ENCODE measurements around the gene ARHGAP24. TPM values are rescaled to one million over a fixed set of nuclear protein-coding genes. Genes with fewer than 3 reads are reported as not detected.

ARHGAP24 gene
- total RNA-seq, 2 experiments from 2014 or later: 0.22 to 0.70 TPM

GRCh38 chr4:85637778-85638177, 162.8 kb downstream of the ARHGAP24 start:
- no peaks in the 10 kb centered on the region for H3K36me3 Mint-ChIP-seq (ENCODE audit: low read depth)
- no peak overlapping the region for H3K27ac Mint-ChIP-seq
- no peak overlapping the region for H3K4me3 Mint-ChIP-seq
- POLR2A ChIA-PET: no interaction called here
- peaks cover 2% of the 10 kb centered on the region for H3K27me3 Mint-ChIP-seq
- no peak for ATAC-seq
- H3K4me1 Mint-ChIP-seq (ENCODE audit: low read depth): no peaks in the 10 kb centered on the region
- DNase-seq: no peak
- intact Hi-C loops (cut with micrococcal nuclease): no loop called here
- CTCF ChIA-PET: no interaction called here
- H3K9me3 Mint-ChIP-seq: no peaks in the 10 kb centered on the region
- TF ChIP-seq CTCF (IDR thresholded peaks at IDR 0.05): no peak

- H3K4me1 Mint-ChIP-seq (ENCODE audit: low read depth): no peaks in the 10 kb centered on the region
Observed at GRCh38 chr4:85639946-85640345, 165.0 kb downstream of the ARHGAP24 start.

GRCh38 chr4:85642356-85643100, 167.6 kb downstream of the ARHGAP24 start:
- CTCF ChIA-PET: no interaction called here
- POLR2A ChIA-PET: no interaction called here
- ATAC-seq: no peak
- H3K4me3 Mint-ChIP-seq: no peak overlapping the region
- H3K9me3 Mint-ChIP-seq: no peaks in the 10 kb centered on the region
- no peaks in the 10 kb centered on the region for H3K27me3 Mint-ChIP-seq
- intact Hi-C loops (cut with micrococcal nuclease): no loop called here
- H3K4me1 Mint-ChIP-seq (ENCODE audit: low read depth): no peaks in the 10 kb centered on the region
- no peak for TF ChIP-seq CTCF (IDR thresholded peaks at IDR 0.05)
- H3K36me3 Mint-ChIP-seq (ENCODE audit: low read depth): no peaks in the 10 kb centered on the region
- no peak for DNase-seq
- H3K27ac Mint-ChIP-seq: no peak overlapping the region

More at GRCh38 chr4:85639946-85640345, 165.0 kb downstream of the ARHGAP24 start:
- ChIA-PET POLR2A (no interaction called here), CTCF (no interaction called here)
- H3K36me3 Mint-ChIP-seq (ENCODE audit: low read depth): no peaks in the 10 kb centered on the region
- no peaks in the 10 kb centered on the region for H3K27me3 Mint-ChIP-seq
- ATAC-seq (no peak), DNase-seq (no peak)
- intact Hi-C loops (cut with micrococcal nuclease): no loop called here
- no peak overlapping the region for H3K4me3 Mint-ChIP-seq
- no peaks in the 10 kb centered on the region for H3K9me3 Mint-ChIP-seq
- H3K27ac Mint-ChIP-seq: no peak overlapping the region
- no peak for TF ChIP-seq CTCF (IDR thresholded peaks at IDR 0.05)

GRCh38 chr4:85644061-85644460, 169.1 kb downstream of the ARHGAP24 start:
- no peak for TF ChIP-seq CTCF (IDR thresholded peaks at IDR 0.05)
- CTCF ChIA-PET: no interaction called here
- intact Hi-C loops (cut with micrococcal nuclease): no loop called here
- no peaks in the 10 kb centered on the region for H3K27me3 Mint-ChIP-seq
- ATAC-seq: no peak
- no peaks in the 10 kb centered on the region for H3K9me3 Mint-ChIP-seq
- H3K4me1 Mint-ChIP-seq (ENCODE audit: low read depth): no peaks in the 10 kb centered on the region
- H3K27ac Mint-ChIP-seq: no peak overlapping the region
- no peaks in the 10 kb centered on the region for H3K36me3 Mint-ChIP-seq (ENCODE audit: low read depth)
- POLR2A ChIA-PET: no interaction called here
- no peak for DNase-seq
- no peak overlapping the region for H3K4me3 Mint-ChIP-seq

- ATAC-seq: no peak
- H3K27me3 Mint-ChIP-seq: no peaks in the 10 kb centered on the region
- no peak overlapping the region for H3K4me3 Mint-ChIP-seq
- H3K9me3 Mint-ChIP-seq: no peaks in the 10 kb centered on the region
- no peak for DNase-seq
- ChIA-PET POLR2A (no interaction called here), CTCF (no interaction called here)
- intact Hi-C loops (cut with micrococcal nuclease): no loop called here
- TF ChIP-seq CTCF (IDR thresholded peaks at IDR 0.05): no peak
- H3K36me3 Mint-ChIP-seq (ENCODE audit: low read depth): no peaks in the 10 kb centered on the region
- H3K4me1 Mint-ChIP-seq (ENCODE audit: low read depth): no peaks in the 10 kb centered on the region
- H3K27ac Mint-ChIP-seq: no peak overlapping the region
Observed at GRCh38 chr4:85650908-85651307, 176.0 kb downstream of the ARHGAP24 start.
